CD1c-positive myeloid dendritic cell (primary cell): Measurements from ENCODE around the gene ZDHHC14.

Experiments used
- DNase-seq: peaks from one replicate; pipeline ENCODE4 v3.0.0-alpha.2; 2016; ENCODE audit errors: extremely low spot score

Gene ZDHHC14

DNA sequence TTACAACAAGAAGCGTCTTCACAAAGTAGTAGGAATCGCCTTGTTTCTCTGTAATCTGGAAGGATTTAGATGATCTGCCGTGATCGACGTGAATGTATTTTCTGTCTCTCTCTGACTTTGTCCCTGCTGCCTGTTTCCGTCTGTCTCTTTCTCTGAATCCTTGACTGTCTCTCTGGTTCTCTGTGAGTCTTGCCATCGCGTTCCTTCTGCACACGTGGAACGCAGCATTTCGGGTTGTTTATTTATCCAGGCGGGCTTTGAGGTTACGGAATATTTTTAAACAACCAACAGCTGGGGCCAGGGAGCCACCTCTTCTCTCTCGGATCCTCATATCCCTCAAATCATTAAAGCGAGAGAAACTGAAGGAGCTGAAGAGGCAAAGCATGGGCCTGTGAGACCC, 215.9 kb downstream of the ZDHHC14 start:
- no peak for DNase-seq

DNA sequence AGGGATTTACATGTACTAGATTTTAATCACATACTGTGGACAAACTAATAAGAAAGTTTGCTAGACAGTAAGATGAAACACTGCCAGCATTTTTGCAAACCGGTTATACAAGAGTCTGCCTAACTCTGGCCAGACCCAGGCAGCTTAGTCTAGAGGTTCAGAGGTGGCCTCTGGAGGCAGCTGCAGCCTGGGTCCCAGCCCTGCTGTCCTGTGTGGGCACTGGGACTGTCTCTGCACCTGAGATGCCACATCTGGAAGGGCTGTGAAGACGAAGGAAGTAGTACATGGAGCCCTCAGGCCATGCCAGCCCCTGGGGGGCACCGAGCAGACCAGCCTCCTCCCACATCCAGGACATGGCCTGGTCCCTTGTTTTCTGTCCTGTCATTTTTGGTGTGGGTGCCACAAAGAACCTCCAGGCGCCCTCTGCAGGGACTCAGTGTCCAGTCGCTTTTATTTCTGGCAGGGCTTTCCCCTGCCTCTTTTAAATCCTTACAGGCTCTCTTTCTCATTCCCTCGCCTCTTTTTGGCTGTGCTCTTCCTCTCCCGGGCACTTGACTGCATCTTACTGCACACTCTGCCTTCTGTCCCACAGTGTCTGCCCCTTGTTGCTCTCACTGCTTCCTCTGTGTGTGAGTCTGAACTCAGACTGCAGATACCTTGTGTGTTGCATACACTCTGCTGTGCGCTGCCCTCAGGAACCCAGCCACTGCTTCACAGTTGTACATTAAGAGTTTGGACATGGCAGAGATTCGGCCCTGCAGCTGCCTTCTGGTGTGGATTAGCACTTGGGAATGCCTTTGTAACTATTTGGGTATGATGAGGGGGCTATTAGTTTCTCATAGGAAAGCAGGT, 216.7 kb downstream of the ZDHHC14 start:
- peak; percentile 48 for DNase-seq

DNA sequence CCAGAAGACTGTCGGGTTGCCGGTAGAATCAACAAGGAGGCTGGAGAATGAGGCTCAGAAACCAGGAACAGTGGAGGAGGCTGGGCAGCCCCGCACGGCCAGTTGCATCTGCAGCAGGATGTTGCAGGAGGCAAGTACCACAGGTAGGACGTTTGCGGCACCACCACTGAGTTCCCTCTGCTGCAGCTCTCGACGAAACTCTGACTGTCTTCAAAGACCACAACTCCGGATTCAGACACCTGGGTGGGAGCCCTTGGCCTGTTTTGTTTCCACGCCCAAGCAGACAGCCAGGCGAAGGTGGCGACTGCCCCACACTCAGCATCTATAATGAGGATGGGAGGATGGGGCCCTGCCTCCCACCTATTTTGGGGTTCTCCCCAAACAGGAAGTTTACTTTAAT, 218.2 kb downstream of the ZDHHC14 start:
- no peak for DNase-seq

DNA sequence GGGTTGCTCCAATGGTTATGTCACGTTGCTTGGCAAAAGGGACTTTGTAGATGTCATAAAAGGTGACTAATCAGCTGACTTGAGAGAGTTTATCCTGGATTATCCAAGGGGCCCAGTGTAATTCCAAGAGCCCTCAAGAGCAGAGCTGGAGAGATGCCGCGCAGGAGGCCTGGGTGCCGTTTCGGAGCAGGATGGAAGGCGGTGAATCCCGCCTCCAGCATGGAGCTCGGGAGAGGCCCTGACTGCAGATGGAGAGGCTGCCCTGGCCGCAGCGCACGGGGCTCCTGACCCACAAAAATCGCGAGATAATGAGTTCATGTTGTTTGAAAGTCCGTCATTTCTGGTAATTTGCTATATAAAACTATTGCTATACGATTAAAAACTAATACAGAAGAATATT, 219.8 kb downstream of the ZDHHC14 start:
- DNase-seq = no peak

DNA sequence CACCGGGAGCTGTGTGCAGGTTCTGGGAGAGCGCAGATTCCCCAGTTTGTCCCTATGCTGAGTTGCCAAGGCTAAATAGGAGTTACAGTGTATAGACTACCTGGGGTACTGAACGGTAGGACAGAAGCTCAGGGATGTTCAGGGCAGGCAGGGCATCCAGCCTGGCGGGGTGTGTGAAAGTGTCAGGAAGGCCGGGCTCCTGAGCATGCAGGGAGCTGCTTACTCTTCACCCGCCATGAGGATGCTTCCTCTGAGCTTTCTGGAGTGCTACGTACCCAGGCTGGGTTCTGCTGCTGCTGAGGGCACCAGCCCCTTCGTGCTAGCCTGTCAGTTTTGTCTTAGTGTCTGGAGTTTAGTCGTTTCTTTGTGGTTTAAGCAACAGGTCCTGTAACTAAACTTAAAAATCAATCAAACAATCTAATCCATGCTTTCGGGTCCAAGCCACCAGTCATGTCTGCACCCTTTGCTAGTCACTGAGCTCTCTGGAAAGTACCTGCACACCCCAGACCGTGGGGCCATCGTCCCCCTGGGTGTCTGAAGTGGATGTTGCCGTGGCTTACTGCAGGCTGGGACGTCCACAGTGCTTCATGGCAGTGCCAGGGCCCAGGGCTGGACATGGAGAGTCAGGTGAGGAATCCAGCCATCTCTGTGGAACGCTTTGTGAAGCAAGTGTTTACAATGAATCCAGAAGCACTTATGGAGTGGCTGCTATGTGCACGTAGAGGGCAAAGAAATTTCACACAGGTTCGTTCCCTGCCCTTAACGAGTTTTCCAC, 221.7 kb downstream of the ZDHHC14 start:
- DNase-seq = no peak

DNA sequence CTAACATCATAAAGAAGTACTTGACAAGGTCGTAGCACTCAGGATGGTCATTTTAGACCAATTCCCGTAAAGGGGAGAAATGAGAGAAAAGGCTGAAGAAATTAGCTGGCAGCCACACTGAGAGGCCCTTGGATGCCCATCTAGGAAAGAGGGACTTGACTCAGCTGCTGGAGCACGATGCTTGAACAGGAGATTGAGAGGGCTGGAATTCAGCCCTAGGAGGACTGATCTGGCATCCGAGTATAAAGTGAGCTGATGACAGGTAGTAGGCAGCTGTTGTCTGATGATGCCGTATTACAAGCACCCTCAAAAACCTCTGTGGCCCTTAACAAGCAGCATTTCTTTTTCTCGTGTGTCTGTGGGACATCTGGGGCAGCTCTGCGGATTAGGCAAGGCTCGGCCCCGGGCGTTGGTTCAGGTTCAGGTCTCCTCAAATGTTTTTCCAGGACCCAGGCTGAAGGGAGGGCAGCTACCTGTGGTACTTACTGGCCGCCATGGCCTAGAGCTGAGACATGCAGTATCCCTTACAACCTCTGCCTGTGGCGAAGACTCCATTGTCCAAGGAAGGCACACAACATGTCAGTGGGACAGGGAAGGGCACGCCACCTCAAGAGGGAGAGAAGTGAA, 222.4 kb downstream of the ZDHHC14 start:
- no peak for DNase-seq

DNA sequence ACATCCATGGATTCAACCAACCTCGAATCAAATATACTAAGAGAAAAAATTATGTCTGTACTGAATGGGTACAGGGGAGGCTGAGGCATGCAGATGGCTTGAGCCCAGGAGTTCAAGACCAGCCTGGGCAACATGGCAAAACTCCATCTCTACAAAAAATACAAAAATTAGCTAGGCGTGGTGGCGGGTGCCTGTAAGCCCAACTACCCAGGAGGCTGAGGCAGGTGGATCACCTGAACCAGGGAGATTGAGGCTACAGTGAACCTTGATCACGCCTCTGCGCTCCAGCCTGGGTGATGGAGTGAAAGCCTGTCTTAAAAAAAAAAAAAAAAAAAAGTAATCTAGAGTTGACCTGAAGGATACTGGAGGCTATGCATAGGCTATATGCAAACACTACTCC, 223.0 kb downstream of the ZDHHC14 start:
- DNase-seq = no peak

DNA sequence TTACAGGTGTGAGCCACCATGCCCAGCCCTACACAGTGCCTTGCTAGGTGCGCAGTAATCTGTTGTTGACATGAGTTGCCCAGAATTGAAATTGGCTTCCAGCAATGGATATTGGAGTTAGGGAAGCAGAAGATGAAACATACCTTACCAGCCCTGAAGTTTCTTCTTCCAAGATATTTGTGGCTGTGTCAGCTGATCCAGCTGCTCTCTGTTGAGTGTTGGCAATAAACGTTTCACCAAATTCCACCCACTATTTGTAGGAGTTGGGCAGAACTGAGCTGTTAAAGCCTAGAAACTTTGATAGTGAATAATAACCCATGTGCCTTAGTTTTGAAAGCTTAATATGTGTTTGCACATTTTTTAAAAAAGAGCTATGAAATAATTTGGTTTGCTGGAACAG, 223.8 kb downstream of the ZDHHC14 start:
- no peak for DNase-seq

DNA sequence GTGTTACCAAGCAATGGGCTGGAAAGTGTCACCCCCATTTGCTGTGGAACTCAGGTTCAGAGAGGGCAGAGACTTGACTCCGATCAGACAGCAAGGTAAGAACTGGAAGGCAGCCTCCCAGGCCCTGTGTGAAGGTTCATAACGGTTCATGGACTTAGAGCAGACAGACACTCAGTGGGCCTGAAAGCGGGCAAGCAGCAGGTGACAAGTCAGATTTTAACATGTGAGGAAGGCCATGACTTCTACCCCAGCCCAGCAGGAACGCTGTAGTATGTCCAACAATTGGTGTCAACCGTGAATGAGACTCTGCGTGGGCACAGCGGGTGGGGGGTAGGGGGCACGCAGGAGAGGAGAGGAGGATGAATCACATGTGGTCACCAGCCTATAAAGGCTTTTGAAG, 224.5 kb downstream of the ZDHHC14 start:
- no peak for DNase-seq

DNA sequence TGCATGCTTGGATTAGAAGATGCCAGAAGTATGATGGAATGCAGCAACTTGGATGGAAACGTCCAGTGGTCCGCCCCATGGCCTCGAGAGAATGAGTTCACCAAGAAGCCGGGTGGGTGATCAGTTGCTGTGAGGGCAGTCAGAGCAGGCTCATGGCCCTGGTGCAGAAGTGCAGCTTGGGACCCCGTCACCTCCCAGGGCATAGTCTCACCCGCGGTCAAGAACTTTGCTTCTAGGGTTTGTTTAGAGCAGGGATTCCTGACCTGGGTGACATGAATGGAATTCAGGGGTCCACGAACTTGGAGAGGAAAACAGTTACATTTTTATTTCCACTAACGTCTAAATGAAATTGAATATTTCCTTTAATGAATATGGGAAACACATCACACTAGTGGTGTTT, 225.5 kb downstream of the ZDHHC14 start:
- no peak for DNase-seq

DNA sequence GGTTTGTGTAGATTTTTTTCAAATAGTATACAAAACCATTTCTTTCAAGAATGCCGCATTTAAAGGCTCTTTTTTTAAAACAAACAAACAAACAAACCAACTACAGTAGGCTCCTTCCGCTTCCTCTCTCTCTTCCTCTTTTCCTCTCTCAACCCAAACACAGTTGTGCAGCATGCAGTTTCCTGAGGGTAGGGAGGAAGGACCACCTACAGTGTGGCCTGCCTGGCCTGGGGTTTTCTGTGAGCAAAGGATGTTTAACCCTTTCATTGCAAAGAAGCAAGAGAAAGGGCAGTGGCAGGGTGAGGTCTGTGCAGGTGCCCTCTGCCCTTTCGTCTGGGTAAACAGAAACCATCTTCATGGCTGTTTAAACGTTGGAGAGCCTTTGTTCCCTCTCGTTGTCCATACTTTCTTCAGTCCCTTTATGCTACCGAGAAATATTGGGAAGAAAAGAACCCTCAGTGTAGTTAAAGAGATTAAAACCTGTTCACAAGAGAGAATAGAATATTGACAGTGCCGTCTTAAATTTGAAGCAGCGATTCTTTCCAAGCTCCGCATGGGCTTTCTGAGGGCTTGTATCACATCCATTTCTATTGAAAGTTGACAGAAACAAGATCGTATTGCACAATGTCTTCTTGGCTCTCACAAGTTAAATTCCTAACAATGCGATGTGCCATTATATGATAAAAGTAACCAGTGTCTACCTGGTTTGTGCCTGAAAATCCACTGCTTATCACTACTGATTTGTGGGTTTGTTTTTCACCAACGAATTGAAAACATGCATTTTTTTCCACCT, 226.5 kb downstream of the ZDHHC14 start:
- DNase-seq = peak; percentile 24

DNA sequence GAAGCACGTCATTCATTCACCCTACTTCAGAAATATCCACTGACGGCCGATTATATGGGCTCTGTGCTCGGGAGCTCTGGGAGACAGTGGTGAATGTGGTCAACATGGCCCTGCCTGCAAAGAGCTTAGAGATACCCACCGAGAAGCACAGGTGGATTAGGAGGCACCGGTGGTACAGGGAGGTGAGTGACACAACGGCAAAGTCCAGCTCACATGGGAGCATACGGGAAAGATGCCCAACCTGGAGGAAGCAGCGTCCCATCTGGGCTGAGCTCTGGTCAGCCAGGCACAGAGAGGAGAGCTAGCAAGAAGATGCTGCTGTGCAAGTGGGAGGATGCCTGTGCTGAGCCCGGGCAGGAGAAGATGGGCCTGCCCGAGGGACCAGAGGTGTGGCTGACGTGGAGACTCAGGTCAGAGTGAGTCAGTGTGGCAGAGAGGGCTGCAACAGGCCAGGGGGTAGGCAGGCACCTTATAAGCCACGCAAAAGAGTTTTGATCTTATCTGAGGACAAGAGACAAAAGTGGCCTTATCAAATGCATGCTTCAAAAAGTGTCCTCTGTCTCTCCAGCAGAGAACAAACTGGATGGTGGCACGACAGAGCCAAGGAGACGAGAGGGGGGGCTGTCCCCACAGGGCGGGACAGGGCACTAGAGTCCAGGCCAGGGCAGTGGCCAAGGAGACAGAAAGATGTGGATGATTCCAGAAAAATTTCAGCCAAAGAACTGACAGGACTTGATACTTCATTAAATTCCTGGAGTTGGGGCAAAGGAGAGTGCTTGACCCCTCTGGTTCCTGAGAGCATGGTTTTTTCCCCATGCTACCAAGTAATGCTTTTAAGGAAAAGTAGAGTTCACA, 227.5 kb downstream of the ZDHHC14 start:
- DNase-seq = no peak

DNA sequence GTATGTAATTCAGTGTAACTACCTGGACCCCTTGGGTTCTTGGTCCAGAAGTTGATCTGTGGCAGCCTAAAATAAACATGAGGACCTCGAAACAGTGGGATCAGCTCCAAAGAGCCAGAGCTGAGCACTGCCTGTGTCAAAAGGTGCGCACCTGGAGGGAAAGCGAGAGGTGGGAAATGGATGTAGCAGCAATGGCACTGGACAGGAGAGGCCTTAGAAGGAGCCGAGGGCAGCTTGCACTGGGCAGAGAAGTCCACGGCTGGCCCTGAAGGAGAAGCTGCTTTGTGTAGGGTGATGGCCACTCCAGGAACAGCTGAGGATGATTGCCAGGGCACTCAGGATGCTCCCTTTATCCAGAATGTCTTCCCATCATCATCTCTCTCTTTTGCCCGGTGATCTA, 228.1 kb downstream of the ZDHHC14 start:
- DNase-seq = no peak

DNA sequence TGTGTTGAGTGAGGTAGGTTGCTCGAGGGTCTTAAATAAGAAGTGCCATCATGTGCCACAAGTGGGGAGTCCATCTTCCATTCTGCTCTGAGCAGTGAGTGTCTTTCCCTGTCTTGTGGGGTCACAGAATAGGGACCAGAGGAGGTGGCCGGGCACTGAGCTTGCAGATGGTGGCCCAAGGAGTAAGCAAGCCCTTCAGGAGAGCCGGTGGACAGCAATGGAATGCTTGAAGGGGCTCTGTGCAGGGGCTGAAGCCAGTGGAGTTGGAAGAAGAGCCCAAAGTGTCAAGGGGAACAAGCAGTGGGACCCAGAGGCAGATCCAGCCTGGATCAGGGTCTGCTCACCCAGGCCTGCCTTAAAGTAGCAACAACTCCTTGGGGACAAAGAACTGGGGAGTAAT, 228.6 kb downstream of the ZDHHC14 start:
- DNase-seq = no peak

DNA sequence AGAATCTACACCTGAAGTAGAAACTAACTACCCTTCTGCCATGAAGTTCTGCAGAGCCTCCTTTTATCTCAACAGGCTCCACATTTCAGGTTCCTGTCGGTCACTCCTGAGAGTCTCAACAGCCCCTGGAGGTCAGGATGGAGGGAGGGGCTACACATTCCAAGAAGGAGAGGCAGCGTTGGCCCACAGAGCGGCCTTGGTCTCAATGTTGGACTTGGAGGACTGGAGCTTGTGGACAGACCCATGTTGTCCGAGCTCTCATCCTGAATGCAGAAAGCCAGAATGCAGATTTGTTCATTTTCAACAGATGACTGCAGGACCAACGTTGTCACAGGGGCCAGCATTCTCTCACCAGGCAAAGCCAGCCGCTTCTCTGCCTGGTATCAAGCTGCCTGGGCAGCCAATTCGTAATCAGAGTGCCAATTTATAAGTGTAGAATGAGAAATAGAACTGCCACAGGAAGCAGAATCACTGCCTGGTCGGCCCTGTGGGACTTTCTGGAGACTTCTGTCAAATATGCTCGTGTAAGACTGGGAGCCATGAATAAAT, 229.5 kb downstream of the ZDHHC14 start:
- no peak for DNase-seq

DNA sequence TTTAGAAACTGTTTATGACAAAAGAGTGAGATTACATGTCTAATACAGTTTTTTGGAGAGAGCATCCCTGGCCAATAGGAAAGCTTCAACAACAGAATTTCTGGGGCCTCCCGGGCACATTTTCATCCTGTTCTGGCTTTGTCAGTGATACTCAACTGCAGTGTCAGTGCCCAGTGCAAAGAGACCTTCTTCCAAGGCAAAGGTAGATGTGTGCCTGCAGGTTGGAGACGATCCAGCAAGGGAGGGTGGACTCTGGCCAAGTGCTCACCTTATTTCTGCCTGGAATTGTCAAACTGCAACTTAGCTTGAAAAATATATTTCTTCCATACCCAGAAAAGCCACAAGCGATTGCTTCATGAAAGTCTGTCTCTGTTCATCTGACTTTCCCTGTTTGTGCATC, 230.4 kb downstream of the ZDHHC14 start:
- no peak for DNase-seq

DNA sequence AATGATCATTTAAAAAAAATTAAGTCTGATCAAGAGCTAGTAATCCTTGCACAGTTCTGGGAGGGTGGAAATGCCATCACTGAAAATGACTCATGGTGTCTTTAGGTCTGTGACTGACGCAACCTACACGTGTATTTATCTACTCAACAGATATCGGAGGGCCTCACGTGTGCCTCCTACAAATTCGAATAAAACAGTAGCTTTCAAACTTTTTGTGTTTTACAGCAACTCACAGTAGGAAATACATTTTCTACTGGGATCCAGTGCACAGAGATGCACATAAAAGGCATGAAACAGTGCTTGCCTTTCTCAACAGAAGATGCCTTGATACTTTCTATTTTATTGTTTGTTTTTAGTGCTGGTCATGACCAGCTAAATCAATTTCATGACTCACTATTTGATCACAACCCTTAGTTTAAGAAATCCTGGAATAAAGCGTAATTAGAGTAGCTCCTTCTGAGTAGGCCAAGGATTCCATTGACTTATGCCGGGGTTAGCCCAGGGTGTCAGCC, 232.1 kb downstream of the ZDHHC14 start:
- no peak for DNase-seq

DNA sequence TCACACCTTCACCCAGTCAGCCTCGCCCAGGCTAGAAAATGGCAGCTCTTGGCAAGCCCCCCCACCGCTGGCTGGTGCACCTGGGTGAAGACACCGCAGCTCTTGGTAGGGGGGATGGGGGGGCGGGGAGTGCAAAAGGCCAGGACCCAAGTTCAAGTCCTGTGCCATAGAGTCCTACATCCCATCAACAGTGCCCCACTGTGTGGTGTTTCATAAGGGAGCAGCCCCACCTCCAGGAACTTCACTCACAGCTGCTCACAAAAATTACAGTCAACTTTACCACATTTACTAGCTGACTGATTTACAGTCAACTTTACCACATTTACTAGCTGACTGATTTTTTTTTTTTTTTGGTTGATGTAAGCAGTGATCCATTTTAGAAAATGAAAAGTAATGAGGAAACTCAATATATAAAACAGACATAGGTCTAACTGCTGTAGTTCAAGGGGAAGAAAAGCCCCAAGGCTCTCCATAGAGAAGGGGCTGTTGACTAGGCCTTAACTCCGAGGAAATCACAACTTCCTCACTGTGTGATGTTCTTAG, 233.1 kb downstream of the ZDHHC14 start:
- no peak for DNase-seq

DNA sequence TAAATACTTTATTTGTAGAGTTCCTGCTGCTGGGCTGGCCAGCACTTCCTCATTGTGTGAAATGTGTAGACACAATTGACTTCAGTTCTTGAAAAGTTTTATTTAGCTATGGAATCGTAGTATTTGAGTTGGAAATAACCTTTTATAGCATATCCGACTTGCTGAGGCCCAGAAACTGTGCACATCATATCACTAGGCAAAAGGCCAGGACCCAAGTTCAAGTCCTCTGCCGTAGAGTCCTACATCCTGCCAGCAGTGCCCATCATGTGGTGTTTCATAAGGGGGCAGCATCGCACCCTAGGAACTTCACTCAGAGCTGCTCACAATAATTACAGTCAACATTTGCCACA, 234.4 kb downstream of the ZDHHC14 start:
- peak; percentile 30 for DNase-seq

DNA sequence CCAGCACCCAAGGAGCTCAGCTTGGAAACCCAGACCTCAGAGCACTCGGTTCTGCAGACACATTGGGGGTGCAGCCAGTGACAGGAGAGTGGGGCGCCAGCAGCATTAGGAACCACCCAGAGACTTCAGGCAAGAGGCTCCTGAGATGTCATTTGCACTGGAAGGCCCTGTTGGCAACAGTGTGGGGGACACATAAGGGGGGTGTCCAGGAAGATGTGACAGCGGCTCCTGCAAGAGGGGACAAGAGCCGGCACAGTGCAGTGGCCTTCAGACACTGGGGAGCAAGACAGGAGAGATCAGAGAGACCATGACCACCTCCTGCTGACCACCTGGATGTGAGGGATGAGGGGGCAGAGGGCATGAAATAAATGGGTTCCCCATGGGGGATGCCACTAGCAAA, 235.0 kb downstream of the ZDHHC14 start:
- DNase-seq = no peak
